SJSA1 (cell line): ENCODE measurements around the gene LCE1E. TPM values are rescaled to one million over a fixed set of nuclear protein-coding genes. Genes with fewer than 3 reads are reported as not detected.
A peak's percentile ranks its signal among the peaks of the same experiment; 100 is the strongest.

Experiments
- DNase-seq, 2 experiments: peaks; one replicate each; pipeline ENCODE4 v3.0.0-alpha.2; 2015 to 2020; ENCODE audit warnings: low spot score in 2 of 2, low read depth in 1 of 2
- H3K27ac ChIP-seq: fragments of 250-450 bp; sonication (Bioruptor Pico); 2 replicates; pipeline ENCODE4 v1.5.1; 2020; ENCODE audit warnings: mild to moderate bottlenecking, moderate library complexity
- H3K27me3 ChIP-seq: fragments of 250-450 bp; sonication (Bioruptor Pico); replicated peaks from 2 replicates; pipeline ENCODE4 v1.5.1; 2020; ENCODE audit warnings: mild to moderate bottlenecking, moderate library complexity
- H3K36me3 ChIP-seq: fragments of 250-450 bp; sonication (Bioruptor Pico); 2 replicates; pipeline ENCODE4 v1.5.1; 2020; ENCODE audit warnings: mild to moderate bottlenecking
- H3K4me1 ChIP-seq: fragments of 250-450 bp; sonication (Bioruptor Pico); replicated peaks from 2 replicates; pipeline ENCODE4 v1.6.1; 2021; ENCODE audit warnings: mild to moderate bottlenecking
- H3K4me3 ChIP-seq: fragments of 250-450 bp; sonication (Bioruptor Pico); 2 replicates; pipeline ENCODE4 v1.5.1; 2020; ENCODE audit warnings: mild to moderate bottlenecking
- H3K9me3 ChIP-seq: fragments of 250-450 bp; sonication (Bioruptor Pico); replicated peaks from 2 replicates; pipeline ENCODE4 v1.5.1; 2020; ENCODE audit warnings: mild to moderate bottlenecking
- total RNA-seq: library from RNA; depleted of rRNA; stranded (reverse); fragments of >200 nt; shearing (Covaris generic); gene quantifications from 2 replicates; pipeline ENCODE4 v1.2.3, GENCODE V29; 2014; rRNA removed

Gene LCE1E
- total RNA-seq, 1 experiment from 2014 or later, result not detected

GRCh38 chr1:152811050-152811449 lies 25.0 kb downstream of the LCE1E start:
- no peaks in the 10 kb centered on the region for H3K36me3 ChIP-seq
- no peaks in the 10 kb centered on the region for H3K9me3 ChIP-seq
- H3K27me3 ChIP-seq, result peaks cover 3% of the 10 kb centered on the region; the same call in 1 of the 2 replicates
- no peaks in the 10 kb centered on the region for H3K4me1 ChIP-seq
- H3K27ac ChIP-seq, result no peak overlapping the region
- DNase-seq, result no peak
- no peak overlapping the region for H3K4me3 ChIP-seq

- no peaks in the 10 kb centered on the region for H3K36me3 ChIP-seq
- H3K27me3 ChIP-seq, result peaks cover 3% of the 10 kb centered on the region; the same call in 1 of the 2 replicates
- no peaks in the 10 kb centered on the region for H3K4me1 ChIP-seq
- no peak within 1 kb of the TSS for H3K27ac ChIP-seq
- H3K9me3 ChIP-seq, result no peaks in the 10 kb centered on the region
- H3K4me3 ChIP-seq, result no peak within 1 kb of the TSS
- DNase-seq, result no peak
These were observed 25.6 kb downstream of the LCE1E start, which contains the start of gene LCE1B for GRCh38 chr1:152811671-152812070. TSS of gene LCE1B (plus strand) at chr1:152811971. CDS start at chr1:152812447, 476 bp downstream.

- no peaks in the 10 kb centered on the region for H3K4me1 ChIP-seq
- no peaks in the 10 kb centered on the region for H3K36me3 ChIP-seq
- H3K27me3 ChIP-seq, result 0 out of 2 replicates have a peak, but pooled peaks cover 3% of the 10 kb centered on the region
- no peak for DNase-seq
- no peak overlapping the region for H3K4me3 ChIP-seq
- no peaks in the 10 kb centered on the region for H3K9me3 ChIP-seq
- H3K27ac ChIP-seq, result no peak overlapping the region
These were observed 31.3 kb downstream of the LCE1E start for GRCh38 chr1:152817309-152817708.

- Histone ChIP-seq H3K27me3 (peaks cover 3% of the 10 kb centered on the region), H3K36me3 (no peaks in the 10 kb centered on the region), H3K4me1 (no peaks in the 10 kb centered on the region), H3K4me3 (no peak overlapping the region), H3K27ac (no peak overlapping the region), H3K9me3 (no peaks in the 10 kb centered on the region)
- peak in 1 of 2 experiments; percentile 18 for DNase-seq
These were observed 37.2 kb downstream of the LCE1E start for GRCh38 chr1:152823294-152823693.

- H3K4me3 ChIP-seq, result no peak overlapping the region
- H3K4me1 ChIP-seq, result no peaks in the 10 kb centered on the region
- no peaks in the 10 kb centered on the region for H3K36me3 ChIP-seq
- H3K27ac ChIP-seq, result no peak overlapping the region
- no peak for DNase-seq
- peaks cover 3% of the 10 kb centered on the region for H3K27me3 ChIP-seq
- no peaks in the 10 kb centered on the region for H3K9me3 ChIP-seq
These were observed 38.9 kb downstream of the LCE1E start for GRCh38 chr1:152824964-152825363.

- Histone ChIP-seq H3K36me3 (no peaks in the 10 kb centered on the region), H3K27ac (no peak within 1 kb of the TSS), H3K27me3 (peaks cover 3% of the 10 kb centered on the region), H3K9me3 (no peaks in the 10 kb centered on the region), H3K4me1 (no peaks in the 10 kb centered on the region), H3K4me3 (no peak within 1 kb of the TSS)
- no peak for DNase-seq
These were observed 41.1 kb downstream of the LCE1E start, which contains the start of gene LCE1A for GRCh38 chr1:152827173-152827572. TSS of gene LCE1A (plus strand) at chr1:152827473. CDS start at chr1:152827473, 0 bp downstream.

GRCh38 chr1:152836870-152837269 lies 50.8 kb downstream of the LCE1E start:
- H3K4me3 ChIP-seq, result no peak overlapping the region
- H3K36me3 ChIP-seq, result no peaks in the 10 kb centered on the region
- H3K27ac ChIP-seq, result no peak overlapping the region
- H3K27me3 ChIP-seq, result no peaks in the 10 kb centered on the region
- no peaks in the 10 kb centered on the region for H3K4me1 ChIP-seq
- H3K9me3 ChIP-seq, result no peaks in the 10 kb centered on the region
- DNase-seq, result no peak

Other genes starting within 250 kb of the LCE1E start
- gene LCE3E, start 219.5 kb upstream of the LCE1E start, total RNA-seq, result not detected in 2 replicates
- not detected in 2 replicates for gene LCE3D, start 205.7 kb upstream of the LCE1E start, total RNA-seq
- gene LCE3C, start 186.0 kb upstream of the LCE1E start, total RNA-seq, result not detected in 2 replicates
- not detected in 2 replicates for gene LCE3B, start 172.4 kb upstream of the LCE1E start, total RNA-seq
- gene LCE3A, start 163.2 kb upstream of the LCE1E start, total RNA-seq, result not detected in 2 replicates
- not detected in 2 replicates for gene LCE2D, start 122.9 kb upstream of the LCE1E start, total RNA-seq
- not detected in 2 replicates for gene LCE2C, start 111.0 kb upstream of the LCE1E start, total RNA-seq
- not detected in 2 replicates for gene LCE2B, start 100.1 kb upstream of the LCE1E start, total RNA-seq
- gene LCE2A, start 87.9 kb upstream of the LCE1E start, total RNA-seq, result not detected in 2 replicates
- gene LCE4A, start 78.1 kb upstream of the LCE1E start, total RNA-seq, result not detected in 2 replicates
- not detected in 2 replicates for gene KPRP, start 28.2 kb upstream of the LCE1E start, total RNA-seq
- gene LCE1F, start 11.1 kb upstream of the LCE1E start, total RNA-seq, result not detected in 2 replicates
- not detected in 2 replicates for gene LCE1D, start 10.5 kb downstream of the LCE1E start, total RNA-seq
- gene LCE1C, start 20.4 kb downstream of the LCE1E start, total RNA-seq, result not detected in 2 replicates
- gene LCE1B, start 25.7 kb downstream of the LCE1E start, total RNA-seq, result not detected in 2 replicates
- gene LCE1A, start 41.2 kb downstream of the LCE1E start, total RNA-seq, result not detected in 2 replicates
- gene LCE6A, start 56.6 kb downstream of the LCE1E start, total RNA-seq, result not detected in 2 replicates
- not detected in 2 replicates for gene LCE7A, start 73.7 kb downstream of the LCE1E start, total RNA-seq
- gene SMCP, start 92.1 kb downstream of the LCE1E start, total RNA-seq, result not detected in 2 replicates
- gene IVL, start 122.3 kb downstream of the LCE1E start, total RNA-seq, result not detected in 2 replicates
- gene SPRR5, start 160.9 kb downstream of the LCE1E start, total RNA-seq, result not detected in 2 replicates
- gene SPRR4, start 184.4 kb downstream of the LCE1E start, total RNA-seq, result not detected in 2 replicates
- gene SPRR1A, start 197.8 kb downstream of the LCE1E start, total RNA-seq, result not detected in 2 replicates
- not detected in 2 replicates for gene SPRR3, start 215.5 kb downstream of the LCE1E start, total RNA-seq
- gene SPRR1B, start 244.9 kb downstream of the LCE1E start, total RNA-seq, result not detected in 2 replicates